Measurements from ENCODE around the gene MRFAP1.
"Not testable (repeated sequence)": the region's sequence is repeated elsewhere in the genome, so short reads cannot be mapped to it uniquely, and the experiment has no call there.

The MRFAP1 gene

GRCh38 chr4:6620891-6621555 lies 19.5 kb upstream of the MRFAP1 start:
- TF ChIP-seq CTCF (IDR thresholded peaks at IDR 0.05; ENCODE audit: low read depth, low read length, missing control alignments), result no peak
- no peak for DNase-seq (ENCODE audit: low read depth)
- H3K4me3 ChIP-seq (ENCODE audit: low read depth, low read length), result no peak overlapping the region
- in situ Hi-C loops (cut with HindIII; ENCODE audit: low sequenced_read_pairs), result no loop called here

GRCh38 chr4:6621556-6621927 lies 18.9 kb upstream of the MRFAP1 start:
- DNase-seq (ENCODE audit: low read depth), result no peak
- no peak overlapping the region for H3K4me3 ChIP-seq (ENCODE audit: low read depth, low read length)
- in situ Hi-C loops (cut with HindIII; ENCODE audit: low sequenced_read_pairs), result no loop called here
- TF ChIP-seq CTCF (IDR thresholded peaks at IDR 0.05; ENCODE audit: low read depth, low read length, missing control alignments), result no peak

- no peak for DNase-seq (ENCODE audit: low read depth)
- in situ Hi-C loops (cut with HindIII; ENCODE audit: low sequenced_read_pairs), result no loop called here
- no peak for TF ChIP-seq CTCF (IDR thresholded peaks at IDR 0.05; ENCODE audit: low read depth, low read length, missing control alignments)
Measured at GRCh38 chr4:6622744-6623143, 17.7 kb upstream of the MRFAP1 start.

GRCh38 chr4:6625256-6625655 lies 15.2 kb upstream of the MRFAP1 start:
- H3K4me3 ChIP-seq (ENCODE audit: low read depth, low read length), result no peak overlapping the region
- DNase-seq (ENCODE audit: low read depth), result no peak
- no peak for TF ChIP-seq CTCF (IDR thresholded peaks at IDR 0.05; ENCODE audit: low read depth, low read length, missing control alignments)
- in situ Hi-C loops (cut with HindIII; ENCODE audit: low sequenced_read_pairs), result no loop called here

More at GRCh38 chr4:6622744-6623143, 17.7 kb upstream of the MRFAP1 start:
- H3K4me3 ChIP-seq (ENCODE audit: low read depth, low read length), result no peak overlapping the region

GRCh38 chr4:6626066-6626465 lies 14.4 kb upstream of the MRFAP1 start:
- TF ChIP-seq CTCF (IDR thresholded peaks at IDR 0.05; ENCODE audit: low read depth, low read length, missing control alignments), result no peak
- no peak for DNase-seq (ENCODE audit: low read depth)

GRCh38 chr4:6627832-6628231 lies 12.7 kb upstream of the MRFAP1 start:
- in situ Hi-C loops (cut with HindIII; ENCODE audit: low sequenced_read_pairs), result no loop called here

More at GRCh38 chr4:6626066-6626465, 14.4 kb upstream of the MRFAP1 start:
- in situ Hi-C loops (cut with HindIII; ENCODE audit: low sequenced_read_pairs), result no loop called here
- no peak overlapping the region for H3K4me3 ChIP-seq (ENCODE audit: low read depth, low read length)

GRCh38 chr4:6628484-6628883 lies 12.0 kb upstream of the MRFAP1 start:
- in situ Hi-C loops (cut with HindIII; ENCODE audit: low sequenced_read_pairs); DNase-seq (ENCODE audit: low read depth); H3K4me3 ChIP-seq (ENCODE audit: low read depth, low read length): not testable (repeated sequence)

More at GRCh38 chr4:6627832-6628231, 12.7 kb upstream of the MRFAP1 start:
- no peak overlapping the region for H3K4me3 ChIP-seq (ENCODE audit: low read depth, low read length)
- DNase-seq (ENCODE audit: low read depth), result no peak
- no peak for TF ChIP-seq CTCF (IDR thresholded peaks at IDR 0.05; ENCODE audit: low read depth, low read length, missing control alignments)

Measured in astrocyte of the cerebellum (primary cell).